DND-41 (cell line): ENCODE results near the gene TFEB.

Experiments used
- ATAC-seq: fragments of 200-7000 bp; cut with Tn5 transposase; 3 replicates; pipeline ENCODE4 v1.9.1; 2021; ENCODE audit warnings: low read depth; ENCODE audit not compliant: insufficient read depth
- DNase-seq: peaks from one replicate; pipeline ENCODE4 v3.0.0-alpha.2; 2020
- H2AFZ ChIP-seq: 2 replicates; pipeline ENCODE4 v1.6.0; 2012; ENCODE audit warnings: low read depth, low read length
- H3K27ac ChIP-seq: 2 replicates; pipeline ENCODE4 v1.5.1; 2012; ENCODE audit warnings: low read length, inconsistent platforms
- H3K27me3 ChIP-seq: fragments of 200-600 bp; sonication (generic); 2 replicates; pipeline ENCODE4 v1.6.0; 2012; ENCODE audit warnings: low read length, mild to moderate bottlenecking, inconsistent platforms; ENCODE audit not compliant: insufficient read depth, poor library complexity
- H3K36me3 ChIP-seq: 2 replicates; pipeline ENCODE4 v1.5.1; 2012; ENCODE audit warnings: low read length, inconsistent platforms; ENCODE audit not compliant: insufficient read depth
- H3K4me1 ChIP-seq: 2 replicates; pipeline ENCODE4 v1.5.1; 2012; ENCODE audit warnings: mild to moderate bottlenecking, low read length; ENCODE audit not compliant: insufficient read depth
- H3K4me2 ChIP-seq: 2 replicates; pipeline ENCODE4 v1.6.0; 2012; ENCODE audit warnings: mild to moderate bottlenecking, moderate library complexity, low read length, inconsistent platforms; ENCODE audit not compliant: insufficient read depth
- H3K4me3 ChIP-seq, 2 experiments: fragments of 200-600 bp in 1 of 2; shearing (Covaris generic) in 1 of 2; 2 replicates each; pipeline ENCODE4 v1.5.1; 2012 to 2016; ENCODE audit warnings: inconsistent platforms in 2 of 2, low read length in 2 of 2, mild to moderate bottlenecking in 2 of 2, low read depth in 1 of 2, moderate library complexity in 1 of 2
- H3K79me2 ChIP-seq: 2 replicates; pipeline ENCODE4 v1.6.0; 2012; ENCODE audit warnings: low read length, inconsistent platforms; ENCODE audit not compliant: insufficient read depth
- H3K9ac ChIP-seq: 2 replicates; pipeline ENCODE4 v1.6.0; 2012; ENCODE audit warnings: low read depth, mild to moderate bottlenecking, inconsistent platforms, low read length, moderate library complexity
- H3K9me3 ChIP-seq: 2 replicates; pipeline ENCODE4 v1.5.1; 2012; ENCODE audit warnings: low read length, moderate library complexity, mild to moderate bottlenecking, inconsistent platforms; ENCODE audit not compliant: insufficient read depth, severe bottlenecking
- H4K20me1 ChIP-seq: 2 replicates; pipeline ENCODE4 v1.6.0; 2012; ENCODE audit warnings: low read length; ENCODE audit not compliant: insufficient read depth
- CTCF ChIP-seq: IDR thresholded peaks from 2 replicates; pipeline ENCODE4 v1.5.1; 2012; ENCODE audit warnings: borderline replicate concordance, low read length, moderate library complexity, mild to moderate bottlenecking; ENCODE audit not compliant: poor library complexity, severe bottlenecking; ENCODE audit errors: extremely low read depth
- EZH2 ChIP-seq: IDR thresholded peaks from 3 replicates; pipeline ENCODE4 v1.6.1; 2012; ENCODE audit warnings: borderline replicate concordance, low read depth, mild to moderate bottlenecking, moderate library complexity, low read length, inconsistent platforms; ENCODE audit not compliant: severe bottlenecking

The TFEB gene

DNA sequence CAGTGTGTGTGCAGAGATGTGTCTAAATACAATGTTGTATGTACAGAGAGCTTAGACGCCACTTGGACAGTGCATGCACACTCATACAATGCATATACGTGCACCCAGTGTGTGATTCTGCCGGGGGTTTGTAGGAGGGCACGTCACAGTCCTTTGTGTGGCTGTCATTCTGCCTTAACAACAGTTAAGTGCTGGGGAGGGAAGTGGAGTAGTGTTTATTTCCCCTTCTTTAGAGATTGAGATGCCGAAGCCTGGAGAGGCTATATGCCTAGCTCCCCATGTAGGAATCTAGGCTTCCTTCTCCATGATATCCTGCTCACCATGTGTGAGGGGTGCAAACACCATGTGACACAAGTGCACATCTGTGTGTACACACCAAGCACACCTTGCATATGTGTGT, 59.0 kb downstream of the TFEB start:
- Histone ChIP-seq H3K4me2 (no peak overlapping the region), H3K9ac (no peak overlapping the region), H3K4me1 (peaks cover 8% of the 10 kb centered on the region; the same call in 1 of the 2 replicates), H3K36me3 (no peaks in the 10 kb centered on the region), H3K79me2 (no peaks in the 10 kb centered on the region), H3K27ac (no peak overlapping the region), H4K20me1 (no peaks in the 10 kb centered on the region), H3K9me3 (no peaks in the 10 kb centered on the region), H3K4me3 (no peak overlapping the region), H2AFZ (no peak overlapping the region), H3K27me3 (no peaks in the 10 kb centered on the region)
- DNase-seq: no peak
- ATAC-seq: no peak
- TF ChIP-seq CTCF (no peak), EZH2 (no peak)

GRCh38 chr6:41675992-41676391, 59.4 kb downstream of the TFEB start:
- no peaks in the 10 kb centered on the region for H3K79me2 ChIP-seq

DNA sequence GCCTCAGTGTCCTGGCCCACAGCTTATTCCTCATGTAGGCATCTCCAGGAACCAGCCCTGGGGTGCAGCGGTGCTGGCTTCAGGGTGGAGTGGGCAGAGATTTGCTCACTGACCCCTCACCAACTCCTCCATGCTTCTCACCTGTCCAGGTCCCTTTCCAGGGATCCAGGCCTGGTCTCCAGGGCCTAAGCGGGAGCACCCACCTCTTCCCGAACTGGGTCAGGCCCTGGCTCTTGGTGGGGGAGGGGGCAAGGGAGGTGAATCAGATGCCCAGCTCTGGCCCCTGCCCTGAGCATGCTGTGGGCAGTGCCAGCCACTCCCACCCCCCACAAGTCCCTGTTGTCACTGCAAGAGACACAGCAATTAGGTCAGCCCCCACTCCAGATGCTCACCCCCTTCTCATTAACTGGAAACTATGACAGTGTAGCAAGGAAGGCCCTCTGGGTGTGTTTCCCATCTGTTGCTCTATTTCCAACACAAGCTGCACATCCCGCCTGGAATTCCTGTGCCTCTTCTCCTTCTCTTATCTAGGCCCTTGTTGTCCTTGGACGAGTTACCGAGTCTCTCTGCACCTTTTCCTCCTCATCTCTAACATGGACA, 60.1 kb downstream of the TFEB start:
- Histone ChIP-seq H3K9ac (no peak overlapping the region), H3K9me3 (no peaks in the 10 kb centered on the region), H3K27ac (no peak overlapping the region), H3K4me2 (no peak overlapping the region), H3K4me3 (no peak overlapping the region), H3K27me3 (no peaks in the 10 kb centered on the region), H4K20me1 (no peaks in the 10 kb centered on the region), H3K4me1 (peaks cover 4% of the 10 kb centered on the region; the same call in 1 of the 2 replicates), H3K36me3 (no peaks in the 10 kb centered on the region), H2AFZ (no peak overlapping the region), H3K79me2 (no peaks in the 10 kb centered on the region)
- TF ChIP-seq EZH2 (no peak), CTCF (no peak)
- no peak for DNase-seq
- no peak for ATAC-seq

More at GRCh38 chr6:41675992-41676391, 59.4 kb downstream of the TFEB start:
- Histone ChIP-seq H3K4me1 (peaks cover 8% of the 10 kb centered on the region; the same call in 1 of the 2 replicates), H3K9me3 (no peaks in the 10 kb centered on the region), H3K9ac (no peak overlapping the region), H3K36me3 (no peaks in the 10 kb centered on the region), H3K4me2 (no peak overlapping the region), H2AFZ (no peak overlapping the region), H3K27me3 (no peaks in the 10 kb centered on the region), H4K20me1 (no peaks in the 10 kb centered on the region), H3K4me3 (no peak overlapping the region), H3K27ac (no peak overlapping the region)
- ATAC-seq (no peak), DNase-seq (no peak)
- no peak for TF ChIP-seq CTCF
- no peak for TF ChIP-seq EZH2
